H4 (cell line): ENCODE results near the gene PPARA. TPM values are rescaled to one million over a fixed set of nuclear protein-coding genes. Genes with fewer than 3 reads are reported as not detected.
"Not testable (repeated sequence)": the region's sequence is repeated elsewhere in the genome, so short reads cannot be mapped to it uniquely, and the experiment has no call there.

Experiments used
- DNase-seq: peaks from one replicate; pipeline ENCODE4 v3.0.0-alpha.2; 2015; ENCODE audit warnings: low spot score
- total RNA-seq: library from RNA; depleted of rRNA; stranded (reverse); fragments of >200 nt; shearing (Covaris generic); gene quantifications from 2 replicates; pipeline ENCODE4 v1.2.3, GENCODE V29; 2014

PPARA gene
- total RNA-seq, 1 experiment from 2014 or later = 4.6 TPM

DNA sequence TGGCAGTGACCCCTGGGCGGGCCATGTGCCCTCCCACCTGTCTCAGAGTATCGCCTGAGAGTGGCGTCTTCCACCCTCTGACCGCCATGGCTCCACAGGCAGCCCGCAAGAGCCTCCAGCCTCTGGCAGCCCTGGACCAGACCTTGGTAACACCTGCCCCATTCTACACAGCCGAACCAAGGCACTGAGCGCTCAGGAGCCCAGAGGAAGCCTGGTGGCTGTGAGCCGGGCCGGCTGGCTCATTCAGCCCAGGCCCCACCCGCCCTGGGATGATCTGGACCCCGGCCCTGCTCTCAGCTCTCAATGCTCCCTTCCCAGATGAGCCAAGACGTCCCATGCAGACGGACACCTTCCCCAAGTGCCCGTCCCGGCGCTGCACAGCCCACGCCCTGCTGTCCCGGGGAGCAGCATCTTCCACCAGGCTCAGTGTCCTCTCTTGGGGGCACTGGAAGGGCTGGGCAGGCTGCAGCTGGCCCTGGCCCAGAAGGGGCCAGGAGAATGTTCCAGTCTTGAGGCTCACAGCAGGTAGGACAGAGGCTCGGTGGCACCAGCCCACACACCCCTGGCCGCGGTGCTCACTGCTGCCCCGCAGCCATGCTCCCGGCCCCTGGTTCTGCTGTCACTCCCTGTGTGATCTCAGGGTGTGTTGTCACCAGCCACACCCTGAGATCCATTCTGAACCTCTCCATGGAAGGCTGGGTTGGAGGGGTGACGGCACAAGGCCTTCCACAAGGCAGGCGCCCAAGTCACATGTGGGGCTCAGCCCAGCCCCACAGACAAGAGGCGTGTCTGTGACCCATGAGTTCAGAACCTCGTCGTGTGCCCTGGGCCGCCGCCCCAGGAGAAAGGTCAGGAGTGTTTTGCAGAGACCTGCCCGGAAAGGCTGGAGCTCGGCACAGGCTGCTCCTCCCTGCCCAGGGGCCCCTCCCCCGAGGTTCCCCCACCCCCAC, 24.2 kb upstream of the PPARA start:
- no peak for DNase-seq

DNA sequence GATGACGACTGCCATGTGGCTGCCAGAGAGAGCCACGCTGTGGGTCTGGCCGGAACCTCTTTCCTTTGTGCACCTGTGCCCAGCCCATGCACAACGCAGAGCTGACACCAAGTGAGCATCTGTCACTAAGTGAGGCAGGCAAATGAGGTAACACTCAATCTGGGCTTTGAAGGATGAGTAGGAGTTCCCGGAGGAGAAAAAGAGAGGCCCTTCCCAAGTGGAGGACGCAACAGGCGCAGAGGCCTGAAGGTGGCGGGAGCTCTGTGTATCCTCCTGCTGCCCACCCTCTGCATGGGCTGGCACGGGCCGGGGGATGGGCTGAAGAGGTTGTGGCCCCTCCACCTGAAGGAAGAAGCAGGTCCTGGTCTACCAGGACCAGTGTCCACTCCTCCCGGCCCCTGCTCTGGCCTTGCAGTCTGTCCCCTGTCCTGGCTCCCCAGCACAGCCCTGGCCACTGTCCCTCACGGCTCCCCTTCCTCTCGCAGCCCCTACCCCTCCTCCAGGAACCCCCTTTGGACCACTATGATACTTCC, 23.4 kb upstream of the PPARA start:
- DNase-seq = no peak

DNA sequence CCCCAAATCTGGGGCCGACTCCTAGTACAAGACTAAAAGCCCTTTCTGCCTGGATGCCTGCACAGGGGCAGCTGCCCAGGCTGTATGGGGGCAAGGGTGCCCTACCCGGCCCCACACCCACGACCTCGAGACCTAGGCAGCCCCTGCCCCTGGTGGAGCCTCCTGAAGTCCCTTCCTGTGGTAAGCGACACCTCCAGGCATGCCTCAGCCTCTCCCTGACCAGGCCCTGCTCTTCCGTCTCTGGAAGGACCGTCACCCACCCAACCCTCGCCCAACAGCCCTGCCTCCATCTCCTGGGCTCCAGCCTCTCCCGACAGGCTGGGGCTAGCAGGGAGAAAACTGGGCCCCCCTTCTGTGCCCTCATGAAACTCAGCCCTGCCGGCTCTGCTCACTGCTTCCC, 22.8 kb upstream of the PPARA start:
- no peak for DNase-seq

DNA sequence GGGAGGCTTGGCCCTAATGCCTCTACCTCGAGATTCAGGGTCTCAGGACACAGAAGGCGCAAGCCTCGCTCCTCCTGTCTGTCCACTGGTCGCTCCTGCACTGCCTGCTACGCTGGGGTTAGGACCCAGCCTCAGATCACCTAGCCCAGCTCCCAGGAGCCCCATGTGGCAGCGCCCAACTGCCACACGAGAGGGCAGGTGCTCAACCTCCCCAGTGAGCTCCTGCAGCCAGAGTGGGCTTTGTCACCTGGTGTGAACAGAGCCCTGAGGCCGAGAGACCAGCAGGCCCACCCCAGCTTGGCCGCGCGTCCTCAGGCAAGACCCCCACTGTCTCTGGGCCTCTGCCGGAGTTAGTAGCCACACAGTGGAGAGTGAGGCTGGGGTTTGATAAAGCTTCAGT, 21.7 kb upstream of the PPARA start:
- no peak for DNase-seq

DNA sequence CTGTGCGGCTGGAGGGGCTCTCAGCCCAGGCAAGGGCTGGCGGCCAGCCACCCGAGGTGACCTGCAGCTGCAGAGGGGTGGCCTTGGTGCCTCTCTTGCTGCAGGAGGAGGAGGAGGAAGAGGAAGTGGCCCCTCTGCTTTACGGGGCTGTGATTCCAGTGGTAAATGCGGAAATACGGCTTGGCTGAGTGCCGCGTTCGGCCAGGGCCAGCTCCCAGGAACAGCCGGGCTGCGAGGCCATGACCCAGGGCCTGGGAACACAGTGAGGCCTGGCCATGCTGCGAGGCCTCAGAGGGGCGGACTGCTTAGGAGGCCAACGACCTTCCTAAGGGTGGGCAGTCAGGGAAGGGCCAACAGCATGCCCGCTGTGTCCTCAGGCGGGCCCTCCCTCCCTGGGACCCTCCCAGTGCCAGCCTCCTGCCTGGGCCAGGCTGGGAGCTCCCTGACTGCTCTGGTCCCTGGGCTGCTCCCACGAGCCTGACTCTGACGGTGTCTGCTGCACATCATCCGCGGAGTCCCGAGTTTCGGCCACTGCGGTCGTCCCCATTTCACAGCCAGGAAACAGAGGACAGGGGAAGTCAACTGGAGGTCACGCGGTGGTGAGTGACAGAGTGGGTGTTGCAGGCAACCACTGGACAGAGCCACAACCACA, 20.8 kb upstream of the PPARA start:
- DNase-seq = no peak

DNA sequence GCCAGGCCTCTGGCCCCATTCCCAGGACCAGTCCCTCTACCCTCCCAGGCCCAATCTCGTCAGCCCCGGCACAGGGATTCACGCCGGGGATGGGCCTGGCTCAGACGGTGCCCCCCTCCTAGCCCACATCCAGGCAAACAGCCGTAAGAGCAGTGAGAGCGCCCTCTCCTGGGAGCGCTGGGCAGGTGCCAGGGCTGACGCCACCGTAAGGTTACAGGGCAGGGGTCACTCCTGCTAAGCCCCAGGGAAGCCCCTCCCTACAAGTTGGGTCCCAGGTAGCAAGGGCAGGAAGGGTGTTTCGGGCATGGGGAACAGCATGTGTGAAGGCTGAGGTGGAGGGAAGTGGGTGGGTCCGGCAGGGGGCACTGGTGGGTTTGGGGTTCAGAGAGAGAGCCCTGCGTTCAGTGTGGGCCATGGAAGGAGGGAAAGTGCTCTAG, 19.2 kb upstream of the PPARA start:
- DNase-seq = no peak

DNA sequence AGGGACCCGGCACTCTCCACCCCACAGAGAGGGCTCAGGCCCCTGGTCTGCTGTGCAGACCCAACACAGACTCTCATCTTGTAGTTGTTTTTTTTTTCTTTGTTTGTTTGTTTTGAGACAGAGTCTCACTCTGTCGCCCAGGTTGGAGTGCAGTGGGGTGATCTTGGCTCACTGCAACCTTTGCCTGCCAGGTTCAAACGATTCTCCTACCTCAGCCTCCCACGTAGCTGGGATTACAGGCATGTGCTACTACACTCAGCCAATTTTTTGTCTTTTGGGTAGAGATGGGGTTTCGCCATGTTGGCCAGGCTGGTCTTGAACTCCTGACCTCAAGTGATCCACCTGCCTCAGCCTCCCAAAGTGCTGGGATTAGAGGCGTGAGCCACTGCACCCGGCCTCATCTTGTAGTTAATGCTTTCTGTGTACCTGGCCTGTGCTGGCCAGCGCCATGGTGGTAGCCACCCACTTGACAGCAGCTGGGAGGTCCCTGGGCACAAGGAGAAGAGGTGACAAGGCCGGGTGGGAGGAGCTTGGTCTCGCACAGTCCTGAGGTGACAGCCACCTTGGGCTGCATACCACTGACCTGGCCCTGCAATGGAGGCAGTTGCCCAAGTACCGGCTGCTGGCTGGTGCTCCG, 18.0 kb upstream of the PPARA start:
- DNase-seq = not testable (repeated sequence)

DNA sequence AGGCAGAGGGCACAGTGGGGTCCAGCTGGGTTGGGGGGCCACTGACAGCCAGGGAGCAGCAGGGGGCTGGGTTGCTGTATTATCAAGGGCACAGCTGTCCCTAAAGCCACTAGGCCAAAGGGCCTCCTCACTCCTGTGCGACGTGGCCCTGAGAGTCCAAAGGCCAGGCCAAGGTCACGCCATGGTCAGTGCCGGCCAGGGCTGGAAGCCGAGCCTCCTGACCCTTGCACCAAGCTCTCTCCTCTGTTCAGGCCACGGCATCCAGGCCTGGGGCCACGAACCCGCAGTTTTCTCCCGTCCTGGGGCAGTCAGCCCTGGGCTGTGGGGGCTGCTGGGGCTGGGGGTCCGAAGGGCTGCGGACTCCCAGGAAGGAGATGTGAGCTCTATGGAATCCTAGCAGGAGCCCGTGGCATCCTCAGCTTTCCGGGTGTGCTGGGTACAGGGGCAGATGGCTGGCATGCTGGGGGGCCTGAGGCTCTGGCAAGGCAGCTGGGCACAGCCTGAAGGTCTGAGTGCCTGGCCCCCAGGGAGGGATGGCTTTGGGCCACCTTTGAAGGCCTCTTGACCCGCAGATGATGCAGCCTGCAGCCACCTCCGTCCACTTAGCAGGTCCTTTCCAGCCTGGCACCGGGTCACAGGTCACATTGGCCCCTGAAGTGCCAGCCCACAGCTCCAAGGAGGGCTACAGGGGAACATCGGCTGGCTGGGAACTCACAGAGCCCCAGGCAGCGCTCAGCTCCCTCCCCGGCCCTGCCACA, 17.3 kb upstream of the PPARA start:
- no peak for DNase-seq

DNA sequence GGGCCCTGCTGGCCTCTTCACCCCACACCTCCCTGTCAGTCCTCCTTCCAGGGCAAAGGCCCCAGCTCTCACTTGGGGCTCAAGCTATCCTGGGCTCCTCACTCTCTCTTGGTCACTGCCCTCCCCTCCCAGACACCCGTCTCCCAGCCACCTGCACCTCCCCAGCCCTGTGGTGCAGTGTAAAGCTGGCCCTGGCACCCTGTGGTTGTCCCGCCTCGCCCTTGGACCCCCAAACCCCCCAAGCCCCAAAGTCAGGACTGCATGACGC, 16.8 kb upstream of the PPARA start:
- no peak for DNase-seq

DNA sequence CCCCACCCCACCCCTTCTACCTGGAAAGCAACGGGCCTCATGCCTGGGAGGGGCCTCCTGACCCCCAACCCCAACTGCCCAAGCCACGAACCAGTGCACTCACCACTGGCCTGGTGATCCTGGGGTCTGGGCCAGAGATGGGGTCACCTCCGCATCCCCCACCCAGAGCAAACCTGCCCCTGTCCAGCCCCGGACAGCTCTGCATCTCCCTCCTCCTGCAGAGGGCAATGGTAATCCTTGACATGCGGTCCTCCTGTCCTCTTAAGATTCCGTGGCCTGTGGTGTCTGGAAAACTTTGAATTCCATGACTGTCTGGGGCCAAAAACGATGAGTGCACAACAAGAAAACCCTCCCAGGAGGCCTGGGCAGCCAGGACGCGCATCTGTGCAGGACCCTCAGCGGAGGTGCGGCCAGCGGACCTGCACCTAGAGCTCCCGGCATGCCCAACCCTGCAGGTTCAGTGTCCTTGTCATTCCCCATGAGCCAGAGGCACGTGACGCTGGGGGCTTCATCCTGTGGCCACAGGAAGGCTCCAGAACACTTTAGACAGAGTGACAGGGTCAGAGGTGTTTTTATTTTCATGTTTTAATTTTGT, 16.1 kb upstream of the PPARA start:
- no peak for DNase-seq

DNA sequence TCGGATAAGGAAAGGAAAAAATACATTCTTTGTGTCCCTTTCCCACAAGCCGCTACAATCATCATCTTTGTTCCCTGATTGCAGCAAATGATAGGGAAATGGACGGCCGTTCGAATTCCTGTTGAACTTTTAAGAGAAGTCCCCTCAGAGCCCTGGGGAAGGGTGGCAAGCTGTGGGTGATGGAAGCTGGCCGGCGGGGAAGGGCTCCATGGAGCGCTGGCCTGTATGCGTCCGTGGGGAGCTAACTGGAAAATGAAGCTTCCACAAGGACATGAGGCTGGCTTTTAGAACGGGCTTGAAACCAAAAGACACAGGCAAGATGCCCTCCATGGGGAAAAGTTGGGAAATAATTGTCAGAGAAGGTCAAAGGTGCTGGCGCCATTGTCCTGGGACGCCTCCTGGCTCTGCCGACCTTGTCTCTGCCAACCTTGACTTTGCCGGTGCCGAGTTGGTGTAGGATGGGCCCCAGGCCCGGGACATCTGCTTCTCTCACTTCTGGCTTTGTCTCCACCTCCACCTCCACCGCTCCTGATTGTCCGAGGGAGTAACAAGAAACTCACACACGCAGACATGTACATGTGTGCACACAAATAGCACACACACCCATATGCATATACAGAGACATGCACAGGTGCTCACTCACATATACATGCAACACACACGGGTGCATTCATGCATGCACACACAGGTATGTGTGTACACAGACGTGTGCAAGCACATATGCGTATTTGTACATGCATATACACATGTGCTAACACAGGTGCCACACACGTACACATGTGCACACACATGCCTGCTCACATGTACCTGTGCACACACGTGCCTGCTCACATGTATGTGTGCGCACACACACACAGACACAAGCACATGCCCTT, 14.5 kb upstream of the PPARA start:
- no peak for DNase-seq

DNA sequence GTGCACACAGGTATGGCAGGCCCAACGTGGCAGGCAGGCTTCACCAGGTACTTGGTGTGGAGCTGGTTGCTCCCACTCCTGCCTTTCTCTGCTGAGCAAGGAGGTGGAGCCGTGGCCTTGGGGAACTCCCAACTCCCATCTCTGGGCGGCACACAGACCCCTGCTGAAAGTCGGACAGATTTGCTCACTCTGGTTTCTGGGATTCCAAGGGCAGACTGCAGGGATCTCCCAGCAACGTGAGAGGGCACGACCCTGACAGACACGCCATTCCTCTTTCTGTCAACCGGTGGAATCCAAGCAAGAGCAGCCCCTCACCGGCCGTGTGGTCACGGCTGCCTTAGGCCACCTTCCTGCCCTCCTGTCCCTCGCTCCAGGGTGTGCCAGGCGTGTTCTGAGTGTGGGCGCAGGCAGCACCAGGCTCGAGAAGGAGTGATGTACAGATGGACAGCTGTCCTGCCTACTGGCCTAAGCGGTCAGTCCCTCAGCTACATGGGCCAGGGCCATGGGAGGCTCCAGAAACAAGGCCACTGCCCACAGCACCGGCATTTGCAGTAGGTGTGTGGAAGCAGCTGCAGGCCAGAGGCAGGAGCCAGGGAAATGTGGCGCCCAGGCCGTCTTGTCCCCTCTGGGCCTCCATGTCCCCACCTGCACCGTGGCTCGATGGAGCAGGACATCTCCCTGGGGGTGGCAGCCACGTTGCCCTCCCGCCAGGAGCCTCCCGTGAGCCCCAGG, 13.7 kb upstream of the PPARA start:
- no peak for DNase-seq

DNA sequence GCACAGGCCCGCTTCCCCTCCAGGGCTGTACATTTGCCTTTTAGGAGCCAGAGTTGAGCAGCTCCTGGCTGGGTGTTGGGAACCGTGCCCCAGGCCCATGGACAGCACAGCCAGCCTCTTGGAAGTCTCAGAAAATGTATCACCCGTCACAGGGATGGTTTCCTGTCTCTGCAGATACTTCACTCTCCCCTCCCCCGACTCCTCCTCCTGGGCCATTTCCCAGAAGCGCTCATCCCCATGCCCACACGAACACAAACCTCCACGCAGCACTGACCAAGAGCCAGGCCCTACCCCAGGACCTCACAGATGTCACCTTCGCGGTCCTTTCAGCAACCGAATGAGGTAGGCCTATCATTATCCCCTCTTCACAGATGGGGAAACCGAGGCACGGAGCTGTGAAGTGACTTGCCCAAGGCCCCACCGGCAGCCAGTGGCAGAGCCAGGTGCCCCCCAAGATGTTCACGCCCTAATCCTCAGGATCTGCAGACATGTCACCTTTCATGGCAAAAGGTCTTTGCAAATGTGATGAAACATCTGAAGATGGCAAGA, 13.0 kb upstream of the PPARA start:
- DNase-seq = no peak

DNA sequence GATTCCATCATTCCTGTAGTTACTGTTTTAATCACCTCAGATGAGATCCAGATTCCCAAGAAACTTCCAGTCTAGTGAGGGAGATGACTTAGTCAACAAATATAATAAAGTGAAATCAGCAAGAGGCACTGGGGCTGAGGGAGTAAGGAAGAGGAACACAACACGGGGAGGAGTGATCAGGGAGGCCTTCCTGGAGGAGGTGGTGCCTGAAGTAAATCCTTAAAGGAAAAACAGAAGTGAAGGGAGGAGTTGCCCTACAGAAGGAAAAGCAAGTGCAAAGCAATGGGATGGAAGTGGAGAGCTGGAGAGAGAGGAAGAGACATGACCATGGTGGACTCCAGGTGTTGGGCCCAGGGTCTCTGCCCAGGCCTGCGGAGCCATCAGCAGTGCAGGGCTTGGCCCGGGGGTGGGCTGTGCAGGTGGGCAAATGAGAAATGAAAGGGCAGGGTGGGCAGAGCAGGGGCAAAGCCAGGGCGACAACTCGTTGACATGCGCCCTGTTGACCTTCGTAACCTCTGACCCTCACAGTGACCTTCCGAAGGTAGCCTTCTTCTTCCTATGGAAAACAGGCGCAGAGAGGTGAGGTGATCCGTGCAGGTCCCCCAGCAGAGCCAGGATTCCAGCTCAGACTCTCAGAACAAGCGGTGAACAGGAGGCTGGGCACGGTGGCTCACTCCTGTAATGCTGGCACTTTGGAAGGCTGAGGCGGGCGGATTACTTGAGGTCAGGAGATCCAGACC, 12.1 kb upstream of the PPARA start:
- no peak for DNase-seq

DNA sequence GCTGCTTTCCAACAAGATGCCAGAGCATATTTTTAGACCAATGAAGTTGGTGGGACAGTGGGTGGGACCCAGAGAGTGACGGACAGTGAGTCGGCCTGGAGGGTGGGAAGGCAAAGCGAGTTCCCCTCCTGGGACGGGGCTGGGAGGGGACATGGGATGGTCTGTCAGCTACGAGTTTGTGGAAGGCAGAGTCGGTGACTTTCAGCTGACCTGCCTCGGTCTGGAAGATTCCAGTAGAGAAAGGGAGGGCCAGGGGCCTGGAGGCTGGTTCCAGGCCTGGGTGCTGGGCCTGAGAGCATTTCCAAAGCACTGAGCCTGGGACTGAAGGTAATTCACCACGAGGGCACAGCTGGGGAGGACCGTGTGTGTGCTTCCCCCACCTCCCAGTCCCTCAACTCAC, 10.9 kb upstream of the PPARA start:
- DNase-seq = not testable (repeated sequence)

DNA sequence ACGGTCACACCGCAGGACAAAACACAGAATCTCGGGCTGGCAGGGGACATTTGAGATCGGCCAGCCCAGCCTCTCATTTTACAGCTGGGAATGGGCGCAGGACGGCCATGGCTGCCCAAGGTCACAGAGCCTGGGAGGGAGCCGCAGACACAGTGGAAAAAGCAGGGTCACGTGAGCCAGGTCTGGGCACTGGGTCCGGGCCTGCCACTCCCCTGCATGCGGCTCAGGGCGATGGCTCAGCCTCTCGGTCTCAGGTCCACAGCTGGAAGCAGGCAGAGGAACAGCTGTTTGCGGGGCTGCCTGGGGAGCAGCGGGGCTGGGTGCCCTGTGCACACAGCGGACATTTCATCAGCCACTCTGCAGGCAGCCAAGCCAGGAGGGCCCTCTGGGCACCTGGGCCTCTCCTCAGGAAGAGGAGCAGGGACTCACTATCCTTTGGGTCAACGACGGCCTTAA, 10.4 kb upstream of the PPARA start:
- no peak for DNase-seq

DNA sequence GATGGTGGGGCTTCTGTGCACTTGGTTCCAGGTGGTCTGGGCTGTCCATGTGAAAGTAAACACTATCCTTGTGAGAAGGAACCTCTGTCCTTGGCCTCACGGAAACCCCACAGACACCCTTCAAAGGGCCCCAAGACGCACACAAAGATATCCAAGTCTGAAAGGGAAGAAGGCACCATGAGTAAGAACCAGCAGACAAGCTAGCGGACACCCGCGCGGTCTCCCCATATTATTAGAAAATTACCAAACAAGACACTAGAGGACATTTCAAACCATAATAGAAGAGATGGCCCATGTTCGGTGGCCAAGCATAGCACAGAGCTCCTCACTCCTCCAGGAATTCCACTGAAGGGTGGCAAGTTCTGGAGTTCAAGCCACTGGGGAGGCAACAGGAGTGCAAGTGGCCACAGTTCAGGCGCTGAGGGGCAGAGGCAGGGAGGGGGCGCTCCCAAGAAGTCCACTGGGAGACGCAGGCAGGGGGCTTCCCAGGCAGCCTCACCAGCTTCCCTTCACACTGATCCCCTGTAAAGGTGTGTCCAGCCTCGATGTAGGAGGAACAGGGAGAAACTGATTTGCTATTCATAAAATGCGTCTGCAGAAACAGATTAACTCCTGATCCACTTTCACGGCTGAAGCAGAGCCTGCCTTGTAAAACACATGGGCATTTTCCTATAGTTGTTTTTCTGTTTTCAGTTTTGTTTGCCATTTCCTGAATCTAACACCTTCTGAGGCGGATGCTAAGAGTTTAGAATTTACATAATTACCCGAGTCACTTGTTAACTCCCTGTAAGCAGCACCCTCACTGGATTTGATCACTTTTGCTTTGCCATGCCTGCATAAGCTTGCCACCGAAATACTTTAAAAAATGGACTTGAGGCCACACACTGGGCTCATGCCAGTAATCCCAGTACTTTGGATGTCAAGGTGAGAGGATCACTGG, 9.1 kb upstream of the PPARA start:
- no peak for DNase-seq
